NB4 (cell line): Measurements from ENCODE around the gene KCTD19.

Experiments used
- MYC ChIP-seq: IDR thresholded peaks from 2 replicates; pipeline ENCODE4 v1.6.1; 2011; ENCODE audit warnings: low read depth, low read length
- TF ChIP-seq, protein P1 (sequence below): IDR thresholded peaks from one replicate; pipeline ENCODE4 v1.5.1; 2012; ENCODE audit warnings: low read depth, low read length
- TF ChIP-seq, protein P2 (sequence below): IDR thresholded peaks from 2 replicates; pipeline ENCODE4 v1.6.1; 2011; ENCODE audit warnings: low read depth, low read length

DNA sequence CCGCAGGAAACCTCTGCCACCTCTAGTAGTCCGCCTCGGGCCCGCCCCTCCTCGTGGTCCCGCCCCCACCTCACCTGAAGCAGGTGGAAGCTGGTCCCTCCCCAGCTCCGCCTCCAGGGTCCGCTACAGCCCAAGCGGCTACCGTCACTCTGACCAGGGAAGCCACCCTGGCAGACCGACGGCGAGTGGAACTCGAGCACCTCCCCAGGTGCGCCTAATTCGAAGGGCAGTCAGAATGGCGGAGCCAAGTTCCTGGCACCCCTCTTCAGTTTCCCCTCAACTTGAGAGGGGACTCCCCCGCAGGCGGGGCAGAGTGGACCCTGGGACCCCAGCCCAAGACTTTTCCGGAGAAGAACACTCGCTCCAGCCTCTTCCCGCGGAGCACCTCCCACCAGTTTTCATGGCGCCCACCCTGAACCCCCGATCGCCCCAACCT, 79.8 kb downstream of the KCTD19 start:
- TF ChIP-seq MYC: no peak
- TF ChIP-seq, protein P1, sequence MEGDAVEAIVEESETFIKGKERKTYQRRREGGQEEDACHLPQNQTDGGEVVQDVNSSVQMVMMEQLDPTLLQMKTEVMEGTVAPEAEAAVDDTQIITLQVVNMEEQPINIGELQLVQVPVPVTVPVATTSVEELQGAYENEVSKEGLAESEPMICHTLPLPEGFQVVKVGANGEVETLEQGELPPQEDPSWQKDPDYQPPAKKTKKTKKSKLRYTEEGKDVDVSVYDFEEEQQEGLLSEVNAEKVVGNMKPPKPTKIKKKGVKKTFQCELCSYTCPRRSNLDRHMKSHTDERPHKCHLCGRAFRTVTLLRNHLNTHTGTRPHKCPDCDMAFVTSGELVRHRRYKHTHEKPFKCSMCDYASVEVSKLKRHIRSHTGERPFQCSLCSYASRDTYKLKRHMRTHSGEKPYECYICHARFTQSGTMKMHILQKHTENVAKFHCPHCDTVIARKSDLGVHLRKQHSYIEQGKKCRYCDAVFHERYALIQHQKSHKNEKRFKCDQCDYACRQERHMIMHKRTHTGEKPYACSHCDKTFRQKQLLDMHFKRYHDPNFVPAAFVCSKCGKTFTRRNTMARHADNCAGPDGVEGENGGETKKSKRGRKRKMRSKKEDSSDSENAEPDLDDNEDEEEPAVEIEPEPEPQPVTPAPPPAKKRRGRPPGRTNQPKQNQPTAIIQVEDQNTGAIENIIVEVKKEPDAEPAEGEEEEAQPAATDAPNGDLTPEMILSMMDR: no peak
- TF ChIP-seq, protein P2, sequence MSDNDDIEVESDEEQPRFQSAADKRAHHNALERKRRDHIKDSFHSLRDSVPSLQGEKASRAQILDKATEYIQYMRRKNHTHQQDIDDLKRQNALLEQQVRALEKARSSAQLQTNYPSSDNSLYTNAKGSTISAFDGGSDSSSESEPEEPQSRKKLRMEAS: peak; percentile 53
